A549 (cell line): ENCODE results near the gene ARHGAP12. TPM values are rescaled to one million over a fixed set of nuclear protein-coding genes. Genes with fewer than 3 reads are reported as not detected.

Experiments used
- ATAC-seq, 2 experiments: fragments of 200-7000 bp in 1 of 2; fragments of >200 bp in 1 of 2; cut with Nextera tagmentation in 1 of 2; cut with Tn5 transposase in 1 of 2; 3 replicates each; pipeline versions ENCODE4 v1.8.0 to v1.9.1; 2018 to 2020; ENCODE audit warnings: mild to moderate bottlenecking in 1 of 2, moderate library complexity in 1 of 2
- CTCF ChIA-PET: fragments of 300-600 bp; sonication (Branson Sonifier 250); formaldehyde crosslinking; extraction: SDS; loops from one replicate; lab custom pipeline; 2021; ENCODE audit warnings: antibody characterized with exemption, inconsistent platforms; lab: Yijun Ruan, JAX
- POLR2A ChIA-PET: fragments of 350-600 bp; formaldehyde crosslinking; extraction: SDS; loops from one replicate; lab custom pipeline; 2021; ENCODE audit warnings: antibody characterized with exemption, inconsistent platforms; lab: Yijun Ruan, JAX
- DNase-seq, 2 experiments: peaks; one replicate each; pipeline versions ENCODE4 v3.0.0 to v3.0.0-alpha.2; 2011 to 2016; ENCODE audit warnings: low read depth in 1 of 2, low spot score in 1 of 2
- FAIRE-seq: peaks from 2 replicates; lab custom pipeline; 2011; peaks lifted over from hg19 to GRCh38; lab: Jason Lieb, UNC
- H3K27ac ChIP-seq, 2 experiments: fragments of >200 bp; sonication (Bioruptor Twin); formaldehyde crosslinking; 3 replicates each; pipeline ENCODE4 v1.5.1; 2016 to 2017
- H3K4me1 ChIP-seq: fragments of >200 bp; sonication (Bioruptor Twin); formaldehyde crosslinking; 3 replicates; pipeline ENCODE4 v1.6.1; 2016
- H3K4me2 ChIP-seq: fragments of >200 bp; sonication (Bioruptor Twin); formaldehyde crosslinking; 3 replicates; pipeline ENCODE4 v1.6.1; 2016
- H3K4me3 ChIP-seq: fragments of >200 bp; sonication (Bioruptor Twin); formaldehyde crosslinking; 3 replicates; pipeline ENCODE4 v1.5.1; 2016
- H3K9me3 ChIP-seq: fragments of >200 bp; sonication (Bioruptor Twin); formaldehyde crosslinking; 3 replicates; pipeline ENCODE4 v1.6.1; 2016
- BHLHE40 ChIP-seq: IDR thresholded peaks from 2 replicates; pipeline ENCODE4 v1.6.1; 2012; ENCODE audit warnings: low read depth, low read length, inconsistent platforms
- CHD4 ChIP-seq: fragments of 200-600 bp; sonication (generic); IDR thresholded peaks from 2 replicates; pipeline ENCODE4 v1.6.1; 2016; ENCODE audit warnings: antibody characterized with exemption, mild to moderate bottlenecking, borderline replicate concordance
- FOXS1 ChIP-seq: fragments of 250-450 bp; sonication (Bioruptor Pico); IDR thresholded peaks from 2 replicates; pipeline ENCODE4 v1.5.0; 2020; ENCODE audit warnings: mild to moderate bottlenecking, moderate library complexity
- GATA3 ChIP-seq: IDR thresholded peaks from 2 replicates; pipeline ENCODE4 v1.6.1; 2012; ENCODE audit warnings: borderline replicate concordance
- HEYL ChIP-seq: fragments of 250-450 bp; sonication (Bioruptor Pico); IDR thresholded peaks from 2 replicates; pipeline ENCODE4 v1.8.0; 2021; ENCODE audit warnings: mild to moderate bottlenecking, moderate library complexity
- HOXA7 ChIP-seq: fragments of 250-450 bp; sonication (Bioruptor Pico); IDR thresholded peaks from 2 replicates; pipeline ENCODE4 v1.5.0; 2020; ENCODE audit warnings: mild to moderate bottlenecking, moderate library complexity
- HOXB5 ChIP-seq: fragments of 250-450 bp; sonication (Bioruptor Pico); IDR thresholded peaks from 2 replicates; pipeline ENCODE4 v1.5.0; 2020; ENCODE audit warnings: mild to moderate bottlenecking, moderate library complexity
- KDM1A ChIP-seq: fragments of 200-600 bp; sonication (generic); IDR thresholded peaks from 2 replicates; pipeline ENCODE4 v1.6.1; 2016; ENCODE audit warnings: low read depth, mild to moderate bottlenecking
- KDM5A ChIP-seq: fragments of 200-600 bp; sonication (generic); IDR thresholded peaks from 2 replicates; pipeline ENCODE4 v1.6.1; 2016; ENCODE audit warnings: antibody characterized with exemption, mild to moderate bottlenecking
- MAFK ChIP-seq: fragments of 450-650 bp; IDR thresholded peaks from 2 replicates; pipeline ENCODE4 v1.6.1; 2014; ENCODE audit not compliant: partially characterized antibody
- NPAS2 ChIP-seq: fragments of 250-450 bp; sonication (Bioruptor Pico); IDR thresholded peaks from 2 replicates; pipeline ENCODE4 v1.8.0; 2022; ENCODE audit warnings: mild to moderate bottlenecking, moderate library complexity, borderline replicate concordance
- NR3C1 ChIP-seq: fragments of >200 bp; sonication (Bioruptor Twin); formaldehyde crosslinking; IDR thresholded peaks from 3 replicates; pipeline ENCODE4 v1.6.1; 2017
- PHF8 ChIP-seq: fragments of 200-600 bp; sonication (generic); IDR thresholded peaks from 2 replicates; pipeline ENCODE4 v1.6.1; 2016; ENCODE audit warnings: low read depth, mild to moderate bottlenecking, antibody characterized with exemption, moderate library complexity, borderline replicate concordance
- POLR2A ChIP-seq: IDR thresholded peaks from 2 replicates; pipeline ENCODE4 v1.6.1; 2012; ENCODE audit warnings: mild to moderate bottlenecking, low read length
- POLR2AphosphoS2 ChIP-seq: conservative IDR thresholded peaks from 2 replicates; pipeline ENCODE4 v1.6.1; 2012; ENCODE audit warnings: low read length, improper control_type of control experiment, inconsistent platforms
- RARB ChIP-seq: fragments of 250-450 bp; sonication (Bioruptor Pico); IDR thresholded peaks from 2 replicates; pipeline ENCODE4 v1.8.0; 2021; ENCODE audit warnings: mild to moderate bottlenecking, moderate library complexity
- SMC3 ChIP-seq: fragments of >200 bp; sonication (Bioruptor Twin); formaldehyde crosslinking; IDR thresholded peaks from 3 replicates; pipeline ENCODE4 v1.6.1; 2018; ENCODE audit warnings: inconsistent platforms
- SREBF2 ChIP-seq: fragments of 450-650 bp; IDR thresholded peaks from 2 replicates; pipeline ENCODE4 v1.6.1; 2014; ENCODE audit warnings: mild to moderate bottlenecking, moderate library complexity
- TFCP2L1 ChIP-seq: fragments of 250-450 bp; sonication (Bioruptor Pico); IDR thresholded peaks from 2 replicates; pipeline ENCODE4 v1.5.0; 2021; ENCODE audit warnings: mild to moderate bottlenecking
- ZC3H11A ChIP-seq: fragments of 450-650 bp; IDR thresholded peaks from 2 replicates; pipeline ENCODE4 v1.6.1; 2014; ENCODE audit warnings: antibody characterized with exemption, mild to moderate bottlenecking
- ZFP36 ChIP-seq: fragments of 450-650 bp; IDR thresholded peaks from 2 replicates; pipeline ENCODE4 v1.6.1; 2014; ENCODE audit warnings: borderline replicate concordance; ENCODE audit not compliant: partially characterized antibody
- WGBS: methylation state at CpG from one replicate; pipeline ENCODE4 v1.1.6; 2017; ENCODE audit errors: missing lambda C conversion rate; 5-methylcytosine and 5-hydroxymethylcytosine counted together
- polyA plus RNA-seq, 4 experiments: library from polyadenylated mRNA; depleted of rRNA in 3 of 4; stranded (reverse); fragments of >200 nt; fragmentation: RNase III in 1 of 4; extraction: RNeasy Plus Mini Kit Qiagen cat#74134 plus additional on column Dnase treatment in 1 of 4; gene quantifications; 2 replicates in 3 of 4; 3 replicates in 1 of 4; pipeline ENCODE4 v1.2.3, GENCODE V29; 2011 to 2017
- TF ChIP-seq, protein P1 (sequence below): fragments of >200 bp; sonication (Bioruptor Twin); formaldehyde crosslinking; IDR thresholded peaks from 3 replicates; pipeline ENCODE4 v1.5.1; 2016
- TF ChIP-seq, protein P2 (sequence below): fragments of 250-450 bp; sonication (Bioruptor Pico); IDR thresholded peaks from 2 replicates; pipeline ENCODE4 v1.5.0; 2021; ENCODE audit warnings: mild to moderate bottlenecking, moderate library complexity, borderline replicate concordance

Gene ARHGAP12
- polyA plus RNA-seq, 2 of the 4 experiments (the other 2 are of a cell fraction), result 22.1 to 49.3 TPM

GRCh38 chr10:31851216-31851615 is 77.4 kb downstream of the ARHGAP12 start:
- POLR2A ChIA-PET, result no interaction called here
- whole genome bisulfite sequencing, result 86% methylated on average over 1 of the region's 1 CpG
- CTCF ChIA-PET, result interaction anchor here (1.3 to 2.3 kb wide), 3 partner anchors 11 to 153 kb away, joined by 3 to 8 read pairs (median 5); no protein-coding TSS in a partner anchor

GRCh38 chr10:31847515-31847914 is 81.1 kb downstream of the ARHGAP12 start:
- FAIRE-seq, result no peak

More at GRCh38 chr10:31851216-31851615, 77.4 kb downstream of the ARHGAP12 start:
- no peak for FAIRE-seq
- no peaks in the 10 kb centered on the region for H3K9me3 ChIP-seq
- H3K4me3 ChIP-seq, result no peak overlapping the region
- no peaks in the 10 kb centered on the region for H3K4me1 ChIP-seq
- no peak overlapping the region for H3K27ac ChIP-seq
- no peak overlapping the region for H3K4me2 ChIP-seq
- ATAC-seq, result no peak
- TF ChIP-seq RARB (CRISPR knock-in tag) (no peak), POLR2AphosphoS2 (no peak), MAFK (no peak), NPAS2 (CRISPR knock-in tag) (no peak), NR3C1 (no peak), HEYL (no peak)
- no peak for DNase-seq

DNA sequence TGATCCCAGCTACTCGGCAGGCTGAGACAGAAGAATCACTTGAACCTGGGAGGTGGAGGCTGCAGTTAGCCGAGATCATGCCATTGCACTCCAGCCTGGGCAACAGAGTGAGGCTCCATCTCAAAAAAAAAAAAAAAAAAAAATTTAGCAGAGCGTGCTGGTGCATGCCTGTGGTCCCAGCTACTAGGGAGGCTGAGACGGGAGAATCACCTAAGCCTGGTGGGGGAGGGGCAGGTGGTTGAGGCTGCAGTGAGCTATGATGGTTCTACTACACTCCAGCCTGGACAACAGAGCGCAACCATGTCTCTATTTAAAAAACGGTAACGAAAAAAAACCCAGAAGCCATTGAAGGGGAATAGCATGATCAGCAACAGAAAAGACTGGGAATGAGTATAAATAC is 89.9 kb downstream of the ARHGAP12 start:
- CTCF ChIA-PET, result interaction anchor here (0.6 to 3.8 kb wide), 11 partner anchors 18 to 1087 kb away, joined by 3 to 28 read pairs (median 3); no protein-coding TSS in a partner anchor
- ATAC-seq (no peak), DNase-seq (no peak), FAIRE-seq (no peak)
- H3K27ac ChIP-seq, result no peak overlapping the region
- no peak overlapping the region for H3K4me3 ChIP-seq
- no peaks in the 10 kb centered on the region for H3K4me1 ChIP-seq
- POLR2A ChIA-PET, result no interaction called here
- WGBS, result 93% methylated on average over 7 of the region's 7 CpGs
- TF ChIP-seq ZC3H11A (no peak), FOXS1 (CRISPR knock-in tag) (no peak), POLR2A (no peak), NPAS2 (CRISPR knock-in tag) (no peak), SMC3 (no peak), PHF8 (no peak), BHLHE40 (no peak), CHD4 (no peak), KDM1A (no peak), GATA3 (no peak), TFCP2L1 (CRISPR knock-in tag) (no peak), ZFP36 (no peak), SREBF2 (no peak), KDM5A (no peak), HOXB5 (CRISPR knock-in tag) (no peak)
- TF ChIP-seq, protein P1, sequence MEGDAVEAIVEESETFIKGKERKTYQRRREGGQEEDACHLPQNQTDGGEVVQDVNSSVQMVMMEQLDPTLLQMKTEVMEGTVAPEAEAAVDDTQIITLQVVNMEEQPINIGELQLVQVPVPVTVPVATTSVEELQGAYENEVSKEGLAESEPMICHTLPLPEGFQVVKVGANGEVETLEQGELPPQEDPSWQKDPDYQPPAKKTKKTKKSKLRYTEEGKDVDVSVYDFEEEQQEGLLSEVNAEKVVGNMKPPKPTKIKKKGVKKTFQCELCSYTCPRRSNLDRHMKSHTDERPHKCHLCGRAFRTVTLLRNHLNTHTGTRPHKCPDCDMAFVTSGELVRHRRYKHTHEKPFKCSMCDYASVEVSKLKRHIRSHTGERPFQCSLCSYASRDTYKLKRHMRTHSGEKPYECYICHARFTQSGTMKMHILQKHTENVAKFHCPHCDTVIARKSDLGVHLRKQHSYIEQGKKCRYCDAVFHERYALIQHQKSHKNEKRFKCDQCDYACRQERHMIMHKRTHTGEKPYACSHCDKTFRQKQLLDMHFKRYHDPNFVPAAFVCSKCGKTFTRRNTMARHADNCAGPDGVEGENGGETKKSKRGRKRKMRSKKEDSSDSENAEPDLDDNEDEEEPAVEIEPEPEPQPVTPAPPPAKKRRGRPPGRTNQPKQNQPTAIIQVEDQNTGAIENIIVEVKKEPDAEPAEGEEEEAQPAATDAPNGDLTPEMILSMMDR, result no peak
- TF ChIP-seq, protein P2, sequence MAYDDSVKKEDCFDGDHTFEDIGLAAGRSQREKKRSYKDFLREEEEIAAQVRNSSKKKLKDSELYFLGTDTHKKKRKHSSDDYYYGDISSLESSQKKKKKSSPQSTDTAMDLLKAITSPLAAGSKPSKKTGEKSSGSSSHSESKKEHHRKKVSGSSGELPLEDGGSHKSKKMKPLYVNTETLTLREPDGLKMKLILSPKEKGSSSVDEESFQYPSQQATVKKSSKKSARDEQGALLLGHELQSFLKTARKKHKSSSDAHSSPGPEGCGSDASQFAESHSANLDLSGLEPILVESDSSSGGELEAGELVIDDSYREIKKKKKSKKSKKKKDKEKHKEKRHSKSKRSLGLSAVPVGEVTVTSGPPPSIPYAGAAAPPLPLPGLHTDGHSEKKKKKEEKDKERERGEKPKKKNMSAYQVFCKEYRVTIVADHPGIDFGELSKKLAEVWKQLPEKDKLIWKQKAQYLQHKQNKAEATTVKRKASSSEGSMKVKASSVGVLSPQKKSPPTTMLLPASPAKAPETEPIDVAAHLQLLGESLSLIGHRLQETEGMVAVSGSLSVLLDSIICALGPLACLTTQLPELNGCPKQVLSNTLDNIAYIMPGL (CRISPR knock-in tag), result no peak
- no peaks in the 10 kb centered on the region for H3K9me3 ChIP-seq
- H3K4me2 ChIP-seq, result no peak overlapping the region

More at GRCh38 chr10:31847515-31847914, 81.1 kb downstream of the ARHGAP12 start:
- ATAC-seq (no peak; a peak in 1 of 6 replicates), DNase-seq (no peak)
- no peaks in the 10 kb centered on the region for H3K4me1 ChIP-seq
- ChIA-PET POLR2A (no interaction called here), CTCF (no interaction called here)
- H3K27ac ChIP-seq, result no peak overlapping the region
- H3K9me3 ChIP-seq, result no peaks in the 10 kb centered on the region
- H3K4me2 ChIP-seq, result no peak overlapping the region
- no peak for TF ChIP-seq GATA3
- TF ChIP-seq HOXA7 (CRISPR knock-in tag), result no peak
- TF ChIP-seq, protein P2 (CRISPR knock-in tag), result no peak
- no peak overlapping the region for H3K4me3 ChIP-seq
